Measurements from ENCODE around the gene RGS3.
A peak's percentile ranks its signal among the peaks of the same experiment; 100 is the strongest.

The RGS3 gene

GRCh38 chr9:113613815-113614413, 150.4 kb downstream of the RGS3 start:
- Histone ChIP-seq H3K9me3 (no peaks in the 10 kb centered on the region), H3K4me1 (peaks cover 11 to 54% (median 48%) of the 10 kb centered on the region in 4 donors), H3K4me3 (no peak overlapping the region), H3K36me3 (no peaks in the 10 kb centered on the region), H3K27ac (peak overlapping the region; percentile 73 to 86), H3K27me3 (no peaks in the 10 kb centered on the region)
- intact Hi-C loops (cut with DNase I; ENCODE audit: low total_unique reads), result no loop called here
- DNase-seq, result no peak
- no peak for TF ChIP-seq CTCF (IDR thresholded peaks at IDR 0.05)

DNA sequence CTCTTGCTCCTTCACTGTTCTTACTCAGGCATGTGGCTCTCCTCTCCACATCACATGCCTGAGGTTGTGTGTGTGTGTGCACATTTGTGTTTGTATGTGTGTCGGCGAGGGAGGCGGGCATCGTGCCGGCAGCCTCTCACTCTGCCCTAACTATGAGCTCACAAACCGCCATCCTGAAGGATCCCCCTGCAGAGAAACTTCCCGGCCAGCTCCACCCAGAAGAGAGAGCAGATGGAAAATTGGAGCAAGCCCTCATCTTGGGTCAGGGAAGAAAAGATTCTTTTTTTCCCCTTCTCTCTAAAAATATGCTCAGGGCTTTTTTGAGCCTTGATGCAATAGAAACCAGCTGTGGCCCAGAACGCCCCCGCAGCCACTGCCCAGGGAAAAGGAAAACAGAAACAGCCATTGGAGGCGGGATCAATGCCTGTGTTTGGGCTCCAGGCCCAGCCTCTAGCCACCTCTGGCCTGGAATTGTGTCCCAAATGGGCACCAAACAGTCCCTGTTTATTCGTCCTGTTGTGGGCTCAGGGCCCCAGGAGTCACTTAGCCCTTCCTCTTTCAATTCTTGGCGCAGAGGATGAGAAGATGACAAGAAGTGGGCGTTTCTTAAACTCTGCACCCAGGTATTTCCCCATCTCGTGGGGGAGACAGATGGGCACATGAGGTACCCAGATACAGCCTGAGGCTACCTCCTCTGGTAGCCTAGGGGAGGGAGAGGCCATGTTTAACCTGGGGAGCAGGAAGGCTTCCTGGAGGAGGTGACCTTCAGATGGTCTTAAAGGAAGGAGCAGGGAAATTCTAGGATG, 151.5 kb downstream of the RGS3 start:
- Histone ChIP-seq H3K9me3 (no peaks in the 10 kb centered on the region), H3K36me3 (no peaks in the 10 kb centered on the region), H3K27me3 (no peaks in the 10 kb centered on the region), H3K27ac (peak overlapping the region; percentile 73 to 86), H3K4me1 (peaks cover 0 to 49% (median 44%) of the 10 kb centered on the region in 4 donors), H3K4me3 (no peak overlapping the region)
- peak in 1 of 2 donors; percentile 72 for DNase-seq
- intact Hi-C loops (cut with DNase I; ENCODE audit: low total_unique reads), result no loop called here
- TF ChIP-seq CTCF (IDR thresholded peaks at IDR 0.05), result no peak

- Histone ChIP-seq H3K4me1 (peaks cover 3 to 58% (median 50%) of the 10 kb centered on the region in 4 donors), H3K9me3 (no peaks in the 10 kb centered on the region), H3K4me3 (no peak overlapping the region), H3K27ac (peak overlapping the region; percentile 73 to 86), H3K36me3 (no peaks in the 10 kb centered on the region), H3K27me3 (no peaks in the 10 kb centered on the region)
- intact Hi-C loops (cut with DNase I; ENCODE audit: low total_unique reads), result no loop called here
- DNase-seq, result no peak
- TF ChIP-seq CTCF (IDR thresholded peaks at IDR 0.05), result no peak
Measured at GRCh38 chr9:113616116-113616515, 152.6 kb downstream of the RGS3 start.

DNA sequence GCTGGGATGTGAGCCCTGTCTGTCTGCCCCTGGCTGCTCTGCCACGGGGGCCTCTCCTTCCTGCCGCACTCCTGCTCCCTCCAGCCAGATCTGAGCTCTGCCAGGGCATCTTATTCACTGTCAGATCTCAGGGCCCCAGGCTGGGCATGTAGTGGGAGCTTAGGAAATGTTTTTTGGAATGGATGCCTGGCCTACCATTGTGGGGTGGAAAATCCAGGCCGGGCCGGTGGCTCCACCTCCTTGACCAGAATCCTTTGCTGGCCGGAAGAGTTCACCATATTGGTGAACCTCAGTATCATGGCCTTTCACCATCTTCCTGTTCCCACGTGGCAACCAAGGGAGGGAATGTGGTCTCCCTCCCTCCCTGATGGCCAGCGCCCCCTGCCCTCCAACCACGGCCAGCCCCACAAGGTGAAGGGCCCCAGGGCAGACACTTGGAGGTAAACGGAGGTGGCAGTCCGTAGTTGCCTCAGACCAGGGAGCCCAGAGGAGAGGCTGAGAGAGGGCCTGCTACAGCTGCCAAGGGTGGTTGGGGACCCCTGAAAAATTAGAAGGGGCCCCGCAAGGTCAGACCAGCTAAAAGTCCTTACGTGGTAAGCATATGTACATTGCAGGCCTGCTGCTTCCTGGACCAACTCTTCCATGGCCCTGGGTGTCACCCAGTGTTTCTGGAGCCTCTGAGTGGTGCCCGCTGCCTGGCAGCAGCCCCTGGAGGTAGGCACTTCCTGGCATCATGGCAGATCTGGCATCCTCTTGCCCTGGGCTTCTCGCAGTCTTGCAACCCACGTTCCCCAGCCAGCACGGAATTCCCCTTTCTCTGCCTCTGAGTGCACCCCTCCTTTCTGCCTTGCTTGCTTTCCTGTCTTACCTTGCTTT, 153.3 kb downstream of the RGS3 start:
- H3K27ac ChIP-seq, result peak overlapping the region; percentile 73 to 86
- no peak for TF ChIP-seq CTCF (IDR thresholded peaks at IDR 0.05)
- peaks cover 4 to 66% (median 57%) of the 10 kb centered on the region in 4 donors for H3K4me1 ChIP-seq
- H3K36me3 ChIP-seq, result no peaks in the 10 kb centered on the region
- intact Hi-C loops (cut with DNase I; ENCODE audit: low total_unique reads), result no loop called here
- H3K9me3 ChIP-seq, result no peaks in the 10 kb centered on the region
- no peak overlapping the region for H3K4me3 ChIP-seq
- DNase-seq, result peak in 1 of 2 donors; percentile 65
- H3K27me3 ChIP-seq, result no peaks in the 10 kb centered on the region

- Histone ChIP-seq H3K36me3 (no peaks in the 10 kb centered on the region), H3K27me3 (no peaks in the 10 kb centered on the region), H3K9me3 (no peaks in the 10 kb centered on the region), H3K4me1 (peaks cover 4 to 72% (median 64%) of the 10 kb centered on the region in 4 donors), H3K27ac (peak overlapping the region in 1 of 2 donors; percentile 86), H3K4me3 (no peak overlapping the region)
- TF ChIP-seq CTCF (IDR thresholded peaks at IDR 0.05), result no peak
- peak in 1 of 2 donors; percentile 2 for DNase-seq
- intact Hi-C loops (cut with DNase I; ENCODE audit: low total_unique reads), result no loop called here
Measured at GRCh38 chr9:113617550-113617949, 154.0 kb downstream of the RGS3 start.

All from tibial artery (tissue), 4 donors.